ENCODE measurements around the gene INAVA. TPM values are rescaled to one million over a fixed set of nuclear protein-coding genes. Genes with fewer than 3 reads are reported as not detected.

Gene INAVA
- polyA plus RNA-seq, 5 donors = 16.8 to 25.7 (median 20.8) TPM

- no peak for DNase-seq
Measured at GRCh38 chr1:200874694-200875093, 20.0 kb upstream of the INAVA start.

DNA sequence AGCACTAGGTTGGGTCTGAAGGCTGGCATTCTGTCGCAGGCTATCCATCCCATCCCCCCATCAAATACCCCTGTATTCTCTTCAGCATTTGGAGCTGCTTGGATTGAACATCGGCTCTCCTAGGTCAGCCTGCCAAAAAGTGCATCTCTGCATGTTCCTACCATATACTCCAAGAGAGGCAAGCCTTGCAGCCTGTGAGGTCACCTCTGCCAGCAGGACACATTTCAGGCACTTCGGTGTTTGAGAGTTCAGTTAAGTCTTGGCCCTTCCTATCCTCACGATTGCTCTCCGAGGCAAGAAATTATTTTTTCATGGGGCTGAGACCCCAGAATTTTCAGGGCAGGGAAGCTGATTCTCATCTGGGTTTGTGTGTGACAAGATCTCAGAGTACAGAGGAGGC is 19.3 kb upstream of the INAVA start:
- no peak for DNase-seq

DNA sequence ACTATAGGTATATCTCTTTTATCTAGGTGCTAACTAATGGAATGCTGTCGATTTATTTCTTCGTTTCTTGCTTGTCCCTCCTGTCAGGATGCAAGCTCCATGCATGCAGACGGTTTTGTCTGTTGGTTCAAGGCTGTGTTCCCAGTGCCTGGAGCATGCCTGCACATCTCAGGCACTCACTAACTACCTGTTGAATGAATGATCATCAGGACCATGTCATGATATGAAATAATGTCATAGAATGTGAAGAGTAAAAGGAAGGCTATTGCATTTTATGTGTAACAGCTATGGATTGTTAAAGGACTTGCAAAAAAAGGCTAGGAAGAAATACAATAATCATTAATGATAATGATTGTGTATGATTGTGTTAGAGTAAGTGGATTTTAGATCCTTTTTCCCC is 17.7 kb upstream of the INAVA start:
- DNase-seq = no peak

DNA sequence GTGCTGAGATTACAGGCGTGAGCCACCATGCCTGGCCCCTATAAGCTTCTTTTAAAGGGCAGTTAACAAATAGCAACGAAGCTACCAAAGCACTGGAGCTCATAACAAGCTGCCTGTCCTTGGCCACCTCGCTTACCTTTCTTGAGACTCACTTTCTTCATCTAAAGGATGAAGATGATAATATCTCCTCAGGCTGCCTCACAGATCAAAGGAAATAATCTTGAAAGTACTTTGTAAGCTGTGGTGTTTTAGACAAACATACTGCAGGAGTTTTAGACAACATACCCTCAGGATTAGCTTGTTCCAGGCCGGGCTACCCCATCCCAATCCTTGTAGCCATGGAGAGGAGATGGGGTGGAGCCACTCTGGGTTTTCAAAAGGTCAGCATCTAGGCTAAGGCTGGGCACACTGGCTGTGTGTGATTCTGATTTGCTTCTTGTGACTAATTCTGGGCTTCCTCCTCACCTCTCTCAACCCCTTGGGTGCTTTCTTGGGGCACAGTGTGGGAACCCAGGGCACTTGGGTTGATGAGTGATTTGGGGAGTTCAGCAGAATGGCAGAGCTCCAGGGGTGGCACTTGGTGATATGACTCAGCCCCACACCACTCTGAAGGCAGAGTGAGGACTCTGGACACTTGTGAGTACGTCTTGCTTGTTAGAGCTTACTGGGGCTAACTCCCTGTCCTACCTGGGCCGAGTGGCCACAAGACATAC is 16.7 kb upstream of the INAVA start:
- no peak for DNase-seq

GRCh38 chr1:200880212-200880611 is 14.5 kb upstream of the INAVA start:
- no peak for DNase-seq

GRCh38 chr1:200883118-200883517 is 11.6 kb upstream of the INAVA start:
- no peak for DNase-seq

DNA sequence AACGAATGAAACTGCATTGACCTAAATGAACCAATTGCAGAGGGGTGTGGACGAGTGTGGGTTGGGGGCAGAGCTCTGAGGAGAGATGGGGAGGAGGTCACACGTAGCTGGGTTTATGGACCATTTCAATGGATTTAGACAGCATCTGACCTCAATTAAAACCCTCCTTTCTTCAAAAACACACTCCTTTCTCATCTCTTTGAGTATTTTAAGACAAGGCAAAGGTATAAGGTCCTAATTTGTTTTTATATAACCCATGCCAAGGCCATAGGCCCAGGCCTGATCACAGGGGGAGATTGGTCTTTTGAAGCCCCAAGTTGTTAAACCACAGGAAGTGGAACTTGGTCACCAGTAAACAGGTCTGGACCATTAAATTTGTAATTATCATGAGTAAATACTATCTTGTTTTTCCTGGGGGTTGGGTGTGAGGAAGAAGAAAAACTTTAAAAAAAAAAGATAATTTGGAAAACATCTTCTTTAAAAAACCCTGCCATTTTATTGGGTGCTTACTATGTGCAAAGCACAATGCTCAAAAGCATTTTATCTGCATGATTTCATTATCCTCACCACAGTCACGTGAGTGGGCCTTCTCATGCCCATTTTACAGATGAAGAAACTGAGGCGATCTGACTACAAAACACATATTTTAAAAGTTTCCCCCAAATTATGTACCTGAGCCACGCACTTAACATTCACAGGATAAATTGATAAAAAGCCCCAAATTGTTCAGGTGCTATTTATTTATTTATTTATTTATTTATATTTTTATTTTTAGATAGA is 8.9 kb upstream of the INAVA start:
- no peak for DNase-seq

DNA sequence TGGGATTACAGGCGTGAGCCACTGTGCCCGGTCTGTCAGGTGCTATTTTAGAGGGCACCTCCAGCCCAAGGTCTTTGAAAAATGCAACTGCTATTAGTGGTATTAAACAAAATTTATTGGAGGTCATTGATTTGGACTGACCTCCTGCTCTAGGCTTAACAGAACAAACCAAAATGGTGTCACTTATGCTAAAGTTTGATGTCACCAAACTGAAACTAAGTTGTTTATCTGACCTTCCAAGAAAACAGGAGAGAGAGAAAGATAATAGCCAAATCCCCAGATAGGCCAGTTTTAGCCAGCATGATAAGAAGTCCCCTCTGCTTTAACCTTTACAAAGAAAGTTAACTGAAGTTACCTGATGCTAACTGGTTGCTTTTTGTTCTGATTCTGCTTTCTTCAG is 8.1 kb upstream of the INAVA start:
- DNase-seq = no peak

- no peak for DNase-seq
Measured at GRCh38 chr1:200887036-200887435, 7.7 kb upstream of the INAVA start.

GRCh38 chr1:200887772-200888348 is 6.8 kb upstream of the INAVA start:
- no peak for DNase-seq

DNA sequence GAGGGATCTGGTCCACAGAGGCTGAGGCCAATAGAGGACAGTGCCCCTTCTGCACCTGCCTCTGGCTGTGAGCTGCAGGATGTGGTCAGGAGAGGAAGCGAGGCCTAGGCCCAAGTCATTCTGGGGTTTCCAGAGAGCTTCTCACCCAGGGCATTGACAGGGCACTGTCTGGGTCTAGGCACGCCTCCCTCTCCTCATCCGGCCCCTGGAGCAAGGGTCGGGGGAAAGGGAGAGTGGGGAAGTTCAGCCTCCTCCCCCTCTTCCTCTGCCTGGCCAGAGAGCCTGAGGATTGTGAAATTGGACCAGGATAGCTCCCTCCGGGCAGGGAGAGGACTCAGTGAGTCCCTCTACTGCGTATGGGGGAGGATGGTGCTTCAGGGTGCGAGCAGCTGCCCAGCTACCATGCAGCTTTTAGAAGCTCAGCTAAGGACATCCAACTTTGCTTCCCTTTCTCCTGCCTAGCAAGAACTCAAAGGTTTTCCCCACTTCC is 6.3 kb upstream of the INAVA start:
- DNase-seq = no peak

GRCh38 chr1:200889571-200889970 is 5.1 kb upstream of the INAVA start:
- no peak for DNase-seq

GRCh38 chr1:200890027-200890426 is 4.7 kb upstream of the INAVA start:
- DNase-seq = no peak

DNA sequence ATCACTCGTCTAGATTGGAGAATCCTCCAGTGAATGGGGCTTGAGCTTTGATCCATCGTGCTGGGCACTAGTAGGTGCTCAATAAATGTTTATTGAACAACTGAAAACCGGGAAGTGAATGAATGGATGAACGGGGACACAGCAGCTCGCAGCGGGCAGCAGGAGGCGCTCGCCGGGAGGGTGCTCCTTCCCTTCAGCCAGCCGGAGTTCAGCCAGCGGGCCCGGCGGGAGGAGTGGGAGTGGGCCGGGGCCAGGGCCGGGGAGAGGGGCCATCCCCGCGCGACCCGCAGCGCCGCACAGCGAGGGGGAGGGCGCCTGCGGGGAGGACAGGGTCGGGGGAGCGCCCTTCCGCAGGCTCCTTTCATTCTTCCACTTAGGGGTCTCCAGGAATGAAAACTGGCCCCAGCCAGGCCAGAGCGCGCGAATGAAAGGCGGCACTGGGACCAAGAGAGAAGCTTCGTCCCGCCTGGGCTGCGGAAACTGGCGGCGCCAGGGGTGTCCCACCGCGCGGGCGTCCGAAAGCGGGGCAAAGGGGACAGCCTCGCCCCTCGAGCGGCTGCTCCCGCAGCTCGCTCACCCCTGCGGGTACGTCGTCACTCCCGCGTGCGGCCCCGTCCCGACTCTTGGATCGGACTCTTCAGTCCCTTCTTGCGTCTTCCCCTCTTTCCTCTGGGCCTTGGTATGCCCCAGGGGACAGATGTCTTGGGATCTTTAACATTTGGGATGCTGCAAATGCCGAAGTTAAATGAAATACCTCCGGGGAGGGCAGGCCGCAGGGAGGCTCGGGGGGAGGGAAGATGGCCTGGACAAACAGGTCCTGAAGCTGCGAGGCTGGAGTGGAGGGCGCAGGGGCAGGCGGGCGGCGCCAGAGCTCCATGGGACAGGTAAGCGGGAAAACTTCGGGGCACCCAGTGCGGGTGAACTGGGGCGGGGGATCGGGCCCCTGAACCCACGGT is 3.6 kb upstream of the INAVA start:
- DNase-seq = peak; percentile 71 to 79

DNA sequence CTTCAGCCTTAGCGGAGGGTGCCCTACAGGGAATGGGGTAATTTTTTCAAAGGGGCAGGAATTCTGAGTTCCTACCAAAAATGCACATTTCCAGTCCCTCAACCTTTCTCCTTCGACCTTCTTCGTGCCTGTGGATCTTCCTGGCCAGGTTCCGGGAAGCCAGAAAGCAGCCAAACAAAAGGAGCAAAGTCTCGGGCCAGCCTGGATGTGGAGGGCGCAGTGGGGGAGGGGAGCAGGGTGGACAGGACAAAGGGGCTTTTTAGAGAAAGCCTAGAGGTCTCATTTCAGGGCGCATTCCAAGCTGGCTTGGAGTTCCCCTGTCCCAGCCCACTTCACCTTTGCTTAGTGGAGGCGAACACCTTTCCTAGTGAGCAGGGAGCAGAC is 2.9 kb upstream of the INAVA start:
- no peak for DNase-seq

GRCh38 chr1:200892546-200892945 is 2.2 kb upstream of the INAVA start:
- no peak for DNase-seq

GRCh38 chr1:200892958-200893357 is 1.7 kb upstream of the INAVA start:
- DNase-seq = no peak

DNA sequence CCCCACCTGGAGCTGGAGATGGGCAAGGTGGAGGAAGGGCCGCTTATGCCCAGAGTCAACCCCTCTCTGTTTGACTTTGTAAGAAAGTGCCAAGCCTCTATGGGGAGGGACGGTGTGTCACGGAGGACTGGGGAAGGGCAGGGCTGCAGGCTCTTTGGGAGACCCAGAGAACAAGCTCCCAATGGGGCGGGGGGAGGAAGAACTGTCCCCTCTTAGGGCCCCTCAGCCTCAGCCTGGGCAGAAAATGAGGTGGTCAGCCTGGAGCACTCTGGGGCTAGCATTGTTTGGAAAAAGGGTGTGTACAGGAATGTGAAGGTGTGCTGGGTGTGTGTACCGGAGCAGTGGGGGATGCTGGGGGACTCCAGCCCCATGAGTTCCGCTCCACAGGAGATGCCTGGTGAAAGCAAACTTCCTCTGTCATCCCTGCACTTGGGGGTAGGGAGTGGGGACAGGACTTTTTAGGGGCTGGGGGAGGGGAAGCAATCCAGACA is 1.2 kb upstream of the INAVA start:
- no peak for DNase-seq

DNA sequence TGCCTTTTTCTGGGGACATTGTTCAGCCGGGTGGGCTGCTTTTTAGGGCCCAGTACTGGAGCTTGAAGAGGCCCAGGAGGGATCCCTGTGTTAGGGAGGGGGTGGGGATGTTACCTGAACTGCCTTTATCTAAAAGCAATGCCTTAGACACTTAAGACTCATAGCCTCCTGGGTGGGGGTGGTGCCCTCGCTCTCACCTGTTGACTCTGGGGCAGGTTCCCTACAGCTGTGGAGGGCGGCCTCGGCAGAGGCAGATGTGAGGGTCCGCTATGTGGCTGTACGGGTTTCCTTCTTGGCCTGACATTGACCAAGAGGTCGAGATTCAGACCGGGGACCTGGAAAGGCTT is 716 bp downstream of the INAVA start:
- DNase-seq = no peak

GRCh38 chr1:200895801-200896530 is 1.3 kb downstream of the INAVA start:
- no peak for DNase-seq

Measured in right lung (tissue), 5 donors.